HCT116 (cell line): ENCODE data around the gene DRAP1. TPM values are rescaled to one million over a fixed set of nuclear protein-coding genes. Genes with fewer than 3 reads are reported as not detected.

ENCODE experiments used
- ATAC-seq: fragments of 200-7000 bp; cut with Tn5 transposase; 2 replicates; pipeline ENCODE4 v1.9.1; 2020; ENCODE audit warnings: mild to moderate bottlenecking, moderate library complexity
- BruUV-seq: library from RNA; stranded (reverse); fragments of 400-500 nt; replicated peaks from 2 replicates; lab custom pipeline; 2021; lab: Mats Ljungman, UMichigan
- CTCF ChIA-PET: fragments of 300-600 bp; sonication (Branson Sonifier 250); formaldehyde crosslinking; loops from one replicate; lab custom pipeline; 2021; ENCODE audit warnings: antibody characterized with exemption; lab: Charles Lee
- POLR2A ChIA-PET: fragments of 300-600, 350-600 bp; sonication (Branson Sonifier 250); formaldehyde crosslinking; loops from one replicate; lab custom pipeline; 2021; ENCODE audit warnings: antibody characterized with exemption; lab: Charles Lee
- RAD21 ChIA-PET, 2 experiments: fragments of 300-600 bp; sonication (Branson Sonifier 250); formaldehyde crosslinking; loops; one replicate each; lab custom pipeline; 2023; ENCODE audit warnings: low total read pairs in 2 of 2; ENCODE audit not compliant: uncharacterized antibody in 2 of 2, unreplicated experiment in 2 of 2, low non-redundant PET in 1 of 2; lab: Charles Lee
- DNase-seq: peaks from one replicate; pipeline ENCODE4 v3.0.0-alpha.2; 2010; ENCODE audit warnings: low read depth, low spot score
- H2AFZ ChIP-seq: fragments of 200-600 bp; shearing (Covaris generic), sonication (generic); 2 replicates; pipeline ENCODE4 v1.6.1; 2017; ENCODE audit warnings: low read depth, mixed run types, mixed read lengths, antibody characterized with exemption, low read length; ENCODE audit not compliant: poor library complexity, severe bottlenecking
- H3K27ac ChIP-seq: 2 replicates; pipeline ENCODE4 v1.5.1; 2012; ENCODE audit warnings: low read depth, low read length
- H3K27me3 ChIP-seq: fragments of 200-600 bp; sonication (generic); 2 replicates; pipeline ENCODE4 v1.6.1; 2016; ENCODE audit warnings: mixed run types, low read length, mixed read lengths; ENCODE audit not compliant: insufficient read depth
- H3K36me3 ChIP-seq, 2 experiments: fragments of 200-500 bp in 1 of 2; fragments of 200-600 bp in 1 of 2; sonication (Bioruptor generic) in 1 of 2; sonication (generic) in 1 of 2; 2 replicates each; pipeline versions ENCODE4 v1.5.1 to v1.6.1; 2014 to 2016; ENCODE audit warnings: low read length in 2 of 2, inconsistent platforms in 1 of 2, mixed read lengths in 1 of 2, mixed run types in 1 of 2; ENCODE audit not compliant: insufficient read depth in 2 of 2, control insufficient read depth in 1 of 2
- H3K4me1 ChIP-seq, 2 experiments: fragments of 200-600 bp in 1 of 2; sonication (generic) in 1 of 2; 2 replicates each; pipeline versions ENCODE4 v1.5.1 to v1.6.1; 2012 to 2017; ENCODE audit warnings: low read length in 2 of 2, inconsistent platforms in 1 of 2, mild to moderate bottlenecking in 1 of 2, mixed read lengths in 1 of 2, mixed run types in 1 of 2, moderate library complexity in 1 of 2; ENCODE audit not compliant: insufficient read depth in 2 of 2, control insufficient read depth in 1 of 2
- H3K4me2 ChIP-seq: fragments of 200-600 bp; sonication (generic); 2 replicates; pipeline ENCODE4 v1.6.1; 2017; ENCODE audit warnings: mixed run types, low read length, mixed read lengths
- H3K4me3 ChIP-seq, 2 experiments: fragments of 200-600 bp in 1 of 2; sonication (generic) in 1 of 2; replicated peaks in 1 of 2; 2 replicates each; pipeline ENCODE4 v1.5.1; 2011 to 2016; ENCODE audit warnings: low read length in 2 of 2, control low read depth in 1 of 2, low read depth in 1 of 2, mild to moderate bottlenecking in 1 of 2, mixed read lengths in 1 of 2, mixed run types in 1 of 2
- H3K79me2 ChIP-seq: fragments of 200-600 bp; sonication (generic); 2 replicates; pipeline ENCODE4 v1.6.1; 2017; ENCODE audit warnings: mild to moderate bottlenecking, mixed run types, low read length, moderate library complexity, mixed read lengths; ENCODE audit not compliant: insufficient read depth
- H3K9ac ChIP-seq: fragments of 200-600 bp; sonication (generic); 2 replicates; pipeline ENCODE4 v1.6.1; 2016; ENCODE audit warnings: low read length, mixed read lengths
- H3K9me2 ChIP-seq: fragments of 200-600 bp; sonication (generic), shearing (Covaris generic); 2 replicates; pipeline ENCODE4 v1.6.1; 2017; ENCODE audit warnings: mixed run types, mild to moderate bottlenecking, moderate library complexity; ENCODE audit not compliant: insufficient read depth
- H3K9me3 ChIP-seq, 2 experiments: fragments of 200-500 bp in 1 of 2; fragments of 200-600 bp in 1 of 2; sonication (Bioruptor generic) in 1 of 2; sonication (generic) in 1 of 2; 2 replicates each; pipeline ENCODE4 v1.6.1; 2014 to 2017; ENCODE audit warnings: low read length in 2 of 2, mixed read lengths in 2 of 2, inconsistent platforms in 1 of 2, low read depth in 1 of 2, mild to moderate bottlenecking in 1 of 2, mixed run types in 1 of 2, moderate library complexity in 1 of 2; ENCODE audit not compliant: control insufficient read depth in 1 of 2, insufficient read depth in 1 of 2
- H4K20me1 ChIP-seq: fragments of 200-600 bp; sonication (generic), shearing (Covaris generic); 2 replicates; pipeline ENCODE4 v1.6.1; 2017; ENCODE audit warnings: mixed run types, mild to moderate bottlenecking, moderate library complexity; ENCODE audit not compliant: insufficient read depth
- CBX3 ChIP-seq: IDR thresholded peaks from 2 replicates; pipeline ENCODE4 v1.6.1; 2012; ENCODE audit warnings: low read depth
- CEBPB ChIP-seq: IDR thresholded peaks from 2 replicates; pipeline ENCODE4 v1.6.1; 2012; ENCODE audit warnings: low read depth
- EGR1 ChIP-seq: IDR thresholded peaks from 2 replicates; pipeline ENCODE4 v1.6.1; 2012; ENCODE audit warnings: low read depth
- ELF1 ChIP-seq: IDR thresholded peaks from 2 replicates; pipeline ENCODE4 v1.6.1; 2012; ENCODE audit warnings: low read depth, borderline replicate concordance
- EZH2 ChIP-seq: fragments of 200-600 bp; sonication (generic); IDR thresholded peaks from 2 replicates; pipeline ENCODE4 v1.6.1; 2017; ENCODE audit warnings: antibody characterized with exemption, mixed run types
- EZH2phosphoT487 ChIP-seq: fragments of 200-600 bp; IDR thresholded peaks from 2 replicates; pipeline ENCODE4 v1.6.1; 2018; ENCODE audit warnings: antibody characterized with exemption, borderline replicate concordance
- POLR2A ChIP-seq: IDR thresholded peaks from 2 replicates; pipeline ENCODE4 v1.7.0; 2011; ENCODE audit warnings: borderline replicate concordance; ENCODE audit not compliant: insufficient read depth, insufficient read length; ENCODE audit errors: extremely low read depth
- POLR2AphosphoS5 ChIP-seq: IDR thresholded peaks from 2 replicates; pipeline ENCODE4 v1.6.1; 2011; ENCODE audit warnings: mild to moderate bottlenecking, low read depth, low read length, moderate library complexity
- RAD21 ChIP-seq: IDR thresholded peaks from 2 replicates; pipeline ENCODE4 v1.6.1; 2012; ENCODE audit warnings: low read depth, mild to moderate bottlenecking
- intact Hi-C: fragments of 100-400 bp; cut with micrococcal nuclease; formaldehyde crosslinking; loops from 2 replicates; pipeline ENCODE4 v1.10.0; 2022
- total RNA-seq: library from RNA; stranded (reverse); gene quantifications from one replicate; pipeline ENCODE4 v1.2.1, GENCODE V29; 2021; ENCODE audit not compliant: unreplicated experiment
- TF ChIP-seq, protein P1 (sequence below): IDR thresholded peaks from 2 replicates; pipeline ENCODE4 v1.6.1; 2011; ENCODE audit warnings: mild to moderate bottlenecking, low read length, moderate library complexity; ENCODE audit not compliant: insufficient replicate concordance; ENCODE audit errors: extremely low read depth
- TF ChIP-seq, protein P2 (sequence below): IDR thresholded peaks from 2 replicates; pipeline ENCODE4 v1.6.1; 2012; ENCODE audit warnings: low read depth

The DRAP1 gene
- total RNA-seq, 1 experiment from 2014 or later, result 158 TPM

GRCh38 chr11:65960824-65961266 lies 41.6 kb downstream of the DRAP1 start:
- H2AFZ ChIP-seq, result no peak overlapping the region
- BruUV-seq, result no TSS peak

More at GRCh38 chr11:65960824-65961266, 41.6 kb downstream of the DRAP1 start:
- Histone ChIP-seq H4K20me1 (no peaks in the 10 kb centered on the region), H3K79me2 (peaks cover 41% of the 10 kb centered on the region), H3K9ac (peak overlapping the region; percentile 96), H3K27me3 (no peaks in the 10 kb centered on the region), H3K4me2 (peak overlapping the region; percentile 87), H3K9me2 (no peaks in the 10 kb centered on the region), H3K9me3 (no peaks in the 10 kb centered on the region), H3K4me3 (peak overlapping the region; percentile 76), H3K27ac (peak overlapping the region; percentile 81), H3K4me1 (peaks cover 8 to 21% of the 10 kb centered on the region in 2 experiments; a peak in 3 of 4 replicates), H3K36me3 (peaks cover 10 to 21% of the 10 kb centered on the region in 2 experiments; a peak in 3 of 4 replicates)
- DNase-seq (no peak), ATAC-seq (peak; percentile 41)
- RAD21 ChIA-PET, result interaction anchor here in 1 of 2 experiments (1.2 kb wide), 1 partner anchor 73 kb away, joined by 4 read pairs; the partner anchor contains the start of gene FIBP
- intact Hi-C loops, result loop anchor here (2.0 kb wide), 1 partner anchor 72 kb away; the partner anchor contains the start of gene FIBP
- POLR2A ChIA-PET, result no interaction called here
- TF ChIP-seq, protein P1, sequence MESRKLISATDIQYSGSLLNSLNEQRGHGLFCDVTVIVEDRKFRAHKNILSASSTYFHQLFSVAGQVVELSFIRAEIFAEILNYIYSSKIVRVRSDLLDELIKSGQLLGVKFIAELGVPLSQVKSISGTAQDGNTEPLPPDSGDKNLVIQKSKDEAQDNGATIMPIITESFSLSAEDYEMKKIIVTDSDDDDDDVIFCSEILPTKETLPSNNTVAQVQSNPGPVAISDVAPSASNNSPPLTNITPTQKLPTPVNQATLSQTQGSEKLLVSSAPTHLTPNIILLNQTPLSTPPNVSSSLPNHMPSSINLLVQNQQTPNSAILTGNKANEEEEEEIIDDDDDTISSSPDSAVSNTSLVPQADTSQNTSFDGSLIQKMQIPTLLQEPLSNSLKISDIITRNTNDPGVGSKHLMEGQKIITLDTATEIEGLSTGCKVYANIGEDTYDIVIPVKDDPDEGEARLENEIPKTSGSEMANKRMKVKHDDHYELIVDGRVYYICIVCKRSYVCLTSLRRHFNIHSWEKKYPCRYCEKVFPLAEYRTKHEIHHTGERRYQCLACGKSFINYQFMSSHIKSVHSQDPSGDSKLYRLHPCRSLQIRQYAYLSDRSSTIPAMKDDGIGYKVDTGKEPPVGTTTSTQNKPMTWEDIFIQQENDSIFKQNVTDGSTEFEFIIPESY, result no peak
- TF ChIP-seq EGR1 (no peak), POLR2AphosphoS5 (no peak), ELF1 (no peak), CEBPB (no peak), RAD21 (no peak), CBX3 (no peak), EZH2 (no peak), POLR2A (no peak), EZH2phosphoT487 (no peak)
- TF ChIP-seq, protein P2, sequence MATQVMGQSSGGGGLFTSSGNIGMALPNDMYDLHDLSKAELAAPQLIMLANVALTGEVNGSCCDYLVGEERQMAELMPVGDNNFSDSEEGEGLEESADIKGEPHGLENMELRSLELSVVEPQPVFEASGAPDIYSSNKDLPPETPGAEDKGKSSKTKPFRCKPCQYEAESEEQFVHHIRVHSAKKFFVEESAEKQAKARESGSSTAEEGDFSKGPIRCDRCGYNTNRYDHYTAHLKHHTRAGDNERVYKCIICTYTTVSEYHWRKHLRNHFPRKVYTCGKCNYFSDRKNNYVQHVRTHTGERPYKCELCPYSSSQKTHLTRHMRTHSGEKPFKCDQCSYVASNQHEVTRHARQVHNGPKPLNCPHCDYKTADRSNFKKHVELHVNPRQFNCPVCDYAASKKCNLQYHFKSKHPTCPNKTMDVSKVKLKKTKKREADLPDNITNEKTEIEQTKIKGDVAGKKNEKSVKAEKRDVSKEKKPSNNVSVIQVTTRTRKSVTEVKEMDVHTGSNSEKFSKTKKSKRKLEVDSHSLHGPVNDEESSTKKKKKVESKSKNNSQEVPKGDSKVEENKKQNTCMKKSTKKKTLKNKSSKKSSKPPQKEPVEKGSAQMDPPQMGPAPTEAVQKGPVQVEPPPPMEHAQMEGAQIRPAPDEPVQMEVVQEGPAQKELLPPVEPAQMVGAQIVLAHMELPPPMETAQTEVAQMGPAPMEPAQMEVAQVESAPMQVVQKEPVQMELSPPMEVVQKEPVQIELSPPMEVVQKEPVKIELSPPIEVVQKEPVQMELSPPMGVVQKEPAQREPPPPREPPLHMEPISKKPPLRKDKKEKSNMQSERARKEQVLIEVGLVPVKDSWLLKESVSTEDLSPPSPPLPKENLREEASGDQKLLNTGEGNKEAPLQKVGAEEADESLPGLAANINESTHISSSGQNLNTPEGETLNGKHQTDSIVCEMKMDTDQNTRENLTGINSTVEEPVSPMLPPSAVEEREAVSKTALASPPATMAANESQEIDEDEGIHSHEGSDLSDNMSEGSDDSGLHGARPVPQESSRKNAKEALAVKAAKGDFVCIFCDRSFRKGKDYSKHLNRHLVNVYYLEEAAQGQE, result no peak
- CTCF ChIA-PET, result no interaction called here
